ENCODE measurements around the gene DCC.

GRCh38 chr18:53254265-53254664 lies 914.3 kb downstream of the DCC start:
- no peak for TF ChIP-seq CTCF (IDR thresholded peaks at IDR 0.05 in 2 of 3, conservative IDR thresholded peaks at IDR 0.05 in 1 of 3; ENCODE audit: borderline replicate concordance in 1 of 3, insufficient read depth in 1 of 3, low read depth in 2 of 3, low read length in 2 of 3)
- TF ChIP-seq SRF (IDR thresholded peaks at IDR 0.05; ENCODE audit: low read depth), result no peak
- no peak for TF ChIP-seq POLR2AphosphoS5 (IDR thresholded peaks at IDR 0.05; ENCODE audit: low read depth, low read length)
- TF ChIP-seq SP1 (IDR thresholded peaks at IDR 0.05; ENCODE audit: low read depth), result no peak
- TF ChIP-seq EZH2 (IDR thresholded peaks at IDR 0.05), result no peak
- no peak for TF ChIP-seq EZH2phosphoT487 (IDR thresholded peaks at IDR 0.05; ENCODE audit: borderline replicate concordance)
- no peak for TF ChIP-seq CEBPB (IDR thresholded peaks at IDR 0.05; ENCODE audit: low read depth)
- TF ChIP-seq ELF1 (IDR thresholded peaks at IDR 0.05; ENCODE audit: borderline replicate concordance, low read depth), result no peak
- no peak for TF ChIP-seq POLR2A (IDR thresholded peaks at IDR 0.05; ENCODE audit: borderline replicate concordance, extremely low read depth, insufficient read depth, insufficient read length)
- TF ChIP-seq EGR1 (IDR thresholded peaks at IDR 0.05; ENCODE audit: low read depth), result no peak
- no peak for TF ChIP-seq MAX (IDR thresholded peaks at IDR 0.05)
- TF ChIP-seq ZFX (IDR thresholded peaks at IDR 0.05), result no peak

All from HCT116 (cell line).